Stimulated activated CD4-positive, alpha-beta T cell treated with anti-CD3 and anti-CD28 coated beads, Interleukin-1b, Interleukin-23, amount 100 ng/mL, for 1 hour (primary cell): ENCODE results near the gene HFE.
"Not testable (repeated sequence)": the region's sequence is repeated elsewhere in the genome, so short reads cannot be mapped to it uniquely, and the experiment has no call there.

ENCODE experiments used
- DNase-seq, 2 donors: peaks; one replicate each; pipeline ENCODE4 v3.0.0-alpha.2; 2020; ENCODE audit warnings: low read depth in 2 of 2

The HFE gene

DNA sequence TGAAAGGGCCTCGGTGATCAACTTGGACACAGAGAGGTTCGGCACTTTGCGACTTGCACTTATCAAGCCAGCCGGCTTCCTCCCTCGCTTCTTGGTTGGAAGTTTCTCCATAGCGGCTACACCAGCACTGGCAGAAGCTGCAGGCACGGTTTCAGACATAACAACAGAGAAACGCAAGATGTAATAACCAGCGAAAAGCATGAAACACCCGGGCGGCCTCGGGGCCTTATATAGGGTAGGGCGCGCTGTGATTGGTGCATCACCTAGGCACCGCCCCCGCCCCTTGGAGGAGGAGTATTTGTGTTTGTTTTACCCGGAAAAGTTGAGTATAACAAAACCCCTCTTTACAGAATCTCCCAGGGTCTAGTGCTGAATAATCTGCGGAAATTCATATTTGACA, 20.7 kb downstream of the HFE start:
- DNase-seq, result no peak

DNA sequence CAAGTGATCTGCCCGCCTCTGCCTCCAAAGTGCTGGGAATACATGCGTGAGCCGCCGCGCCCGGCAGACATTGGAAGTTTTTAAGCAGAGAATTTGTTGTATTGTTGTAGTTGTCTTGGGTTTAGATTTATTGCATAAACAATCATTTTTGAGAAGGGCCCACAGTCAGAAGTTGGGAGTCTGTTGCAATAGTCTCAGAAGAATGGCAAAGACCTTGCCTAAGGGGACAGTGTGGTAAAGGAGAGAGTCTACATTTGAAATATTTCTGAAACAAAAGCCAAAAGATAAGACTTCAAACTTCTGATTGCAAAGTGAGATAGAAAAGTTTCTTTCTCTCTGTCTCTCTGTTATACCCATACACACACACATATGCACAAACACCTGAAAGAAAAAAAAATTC, 22.5 kb downstream of the HFE start:
- no peak for DNase-seq

DNA sequence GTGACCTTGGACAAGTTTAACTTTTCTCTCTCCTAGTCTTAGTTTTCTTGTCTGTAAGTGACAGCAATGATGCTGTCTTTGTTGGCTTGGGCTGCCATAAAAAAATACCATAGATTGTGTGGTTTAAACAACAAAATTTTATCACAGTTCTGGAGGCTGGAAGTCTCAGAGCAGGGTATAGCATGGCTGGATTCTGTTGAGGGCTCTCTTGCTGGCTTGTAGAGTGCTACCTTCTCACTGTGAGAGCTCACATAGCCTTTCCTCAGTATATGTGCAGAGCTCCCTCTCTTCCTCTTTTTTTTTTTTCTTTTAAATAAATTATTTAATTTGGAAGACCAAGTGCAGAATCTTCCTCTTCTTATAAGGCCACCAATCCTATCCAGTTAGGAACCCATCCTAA, 26.3 kb downstream of the HFE start:
- no peak for DNase-seq

DNA sequence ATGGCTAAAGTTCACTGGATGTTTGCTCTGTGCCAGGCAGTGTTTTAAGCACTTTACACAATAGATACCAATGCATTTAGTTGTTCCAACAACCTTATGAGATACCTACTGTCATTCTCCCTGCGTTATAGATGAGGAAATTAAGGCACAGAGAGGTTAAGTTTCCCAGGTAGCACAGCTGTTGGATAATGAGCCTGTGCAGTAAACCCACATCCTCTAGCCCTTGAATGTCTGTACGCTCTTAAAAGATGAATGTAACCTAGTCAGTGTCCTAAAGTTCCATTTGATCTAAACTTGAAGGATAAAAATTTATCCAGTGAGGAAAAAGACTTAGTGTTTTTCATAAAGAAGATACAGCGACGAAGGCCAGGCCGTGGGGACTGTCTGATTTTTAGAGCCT, 28.0 kb downstream of the HFE start:
- no peak for DNase-seq

DNA sequence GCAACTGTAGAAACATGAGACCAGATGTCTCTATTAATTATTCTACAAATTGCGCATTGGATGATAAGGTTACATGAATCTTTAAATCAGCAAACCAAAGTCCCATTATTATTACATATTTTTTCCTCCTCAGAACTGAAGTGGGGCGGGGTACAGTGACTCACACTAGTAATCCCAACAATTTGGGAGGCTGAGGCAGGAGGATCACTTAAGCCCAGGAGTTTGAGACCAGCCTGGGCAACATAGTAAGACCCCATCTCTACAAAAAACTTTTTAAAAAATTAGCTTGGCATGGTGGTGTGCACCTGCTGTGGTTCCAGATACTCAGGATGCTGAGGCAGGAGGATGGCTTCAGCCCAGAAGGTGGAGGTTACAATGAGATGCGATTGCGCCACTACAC, 29.0 kb downstream of the HFE start:
- no peak for DNase-seq

DNA sequence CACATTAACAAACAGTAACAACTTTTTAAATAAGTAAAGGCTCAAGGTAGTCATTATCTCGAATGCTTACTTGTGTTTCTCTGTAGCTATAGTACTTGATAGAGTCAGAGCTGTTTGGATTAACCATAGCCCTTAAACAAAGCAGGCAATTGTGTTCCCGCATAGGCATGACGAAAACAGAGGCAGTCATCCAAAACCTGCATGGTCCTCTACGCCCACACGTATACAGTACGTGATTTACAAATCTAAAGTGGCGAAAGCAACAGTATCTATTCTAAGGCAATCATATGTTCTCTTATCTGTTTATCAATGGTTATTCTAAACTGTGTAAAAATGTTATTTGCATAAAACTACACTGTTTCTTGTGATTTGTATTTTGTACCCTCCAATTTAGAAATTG, 31.8 kb downstream of the HFE start:
- DNase-seq, result no peak

DNA sequence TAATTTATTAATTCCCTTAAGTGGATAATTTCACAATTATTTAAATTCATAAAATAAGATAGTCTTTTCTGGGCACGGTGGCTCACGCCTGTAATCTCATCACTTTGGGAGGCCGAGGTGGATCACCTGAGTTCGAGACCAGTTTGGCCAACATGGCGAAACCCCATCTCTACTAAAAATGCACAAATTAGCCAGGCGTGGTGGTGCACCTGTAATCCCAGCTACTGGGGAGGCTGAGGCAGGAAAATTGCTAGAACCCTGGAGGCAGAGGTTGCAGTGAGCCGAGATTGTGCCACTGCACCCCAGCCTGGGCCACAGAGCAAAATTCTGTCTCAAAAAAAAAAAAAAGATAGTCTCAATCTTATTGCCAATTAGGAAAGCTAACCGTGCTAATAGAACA, 32.9 kb downstream of the HFE start:
- not testable (repeated sequence) for DNase-seq

DNA sequence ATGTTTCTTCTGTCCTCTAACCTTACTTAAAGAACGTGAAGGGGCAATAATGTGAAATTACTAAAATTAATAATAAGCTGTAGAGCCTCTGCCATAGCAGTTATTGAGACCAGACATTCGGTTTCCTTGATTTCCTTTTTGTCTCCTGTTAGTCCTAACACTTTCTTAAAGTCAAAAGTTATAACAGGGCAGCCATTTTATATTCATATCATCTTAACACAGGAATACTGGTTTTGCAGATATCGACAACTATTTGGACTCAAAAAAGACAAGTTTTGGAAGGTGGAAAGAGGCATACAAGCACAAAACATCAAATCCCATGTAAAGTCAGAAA, 33.5 kb downstream of the HFE start:
- DNase-seq, result no peak

DNA sequence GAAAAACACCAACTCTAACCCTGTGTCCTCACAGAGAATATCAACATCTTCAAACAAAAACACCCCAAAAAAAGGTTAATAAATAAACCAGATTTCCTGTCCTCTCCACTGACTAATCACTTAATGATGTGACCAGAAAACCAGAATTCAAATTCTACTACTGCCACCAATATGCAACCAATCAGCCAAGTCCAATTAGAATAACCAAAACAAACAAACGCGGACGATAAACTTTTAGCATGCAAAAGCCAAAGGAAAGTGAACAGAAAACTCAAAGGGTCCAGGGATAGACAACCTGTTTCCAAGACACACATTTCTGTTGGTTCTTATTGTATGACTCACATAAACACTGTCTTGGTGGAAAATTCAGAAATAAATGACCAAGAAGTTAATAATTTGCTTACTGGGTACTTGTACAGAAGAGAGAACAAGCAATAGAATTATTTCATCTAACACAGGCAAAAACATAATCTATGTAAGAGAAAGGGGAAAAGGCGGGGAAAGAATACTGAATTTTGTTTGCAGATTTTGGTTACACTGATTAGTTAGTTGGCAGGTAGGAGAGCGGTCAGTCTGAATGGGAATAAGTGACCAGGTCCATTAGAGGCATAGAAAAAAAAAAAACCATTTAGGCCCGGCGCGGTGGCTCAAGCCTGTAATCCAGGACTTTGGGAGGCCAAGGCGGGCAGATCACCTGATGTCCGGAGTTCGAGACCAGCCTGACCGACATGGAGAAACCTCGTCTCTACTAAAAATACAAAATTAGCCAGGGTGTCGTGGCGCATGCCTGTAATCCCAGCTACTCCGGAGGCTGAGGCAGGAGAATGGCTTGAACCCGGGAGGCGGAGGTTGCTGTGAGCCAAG, 34.1 kb downstream of the HFE start:
- no peak for DNase-seq

DNA sequence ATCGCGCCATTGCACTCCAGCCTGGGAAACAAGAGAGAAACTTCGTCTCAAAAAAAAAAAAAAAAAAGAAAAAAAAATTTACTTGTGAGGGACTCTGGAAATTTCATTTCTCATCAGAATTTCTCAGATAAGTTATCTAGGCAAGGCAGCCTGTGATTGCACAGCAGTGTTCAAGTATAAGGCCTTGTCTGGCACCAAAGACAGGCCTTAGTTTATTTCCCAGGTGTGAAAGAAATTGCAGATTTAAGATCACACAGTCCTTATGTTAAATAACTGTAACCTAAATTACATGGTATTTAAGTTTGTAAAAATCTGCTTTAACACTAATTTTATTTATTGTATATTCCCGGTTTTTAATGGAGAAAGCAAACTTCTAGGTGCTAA, 34.8 kb downstream of the HFE start:
- no peak for DNase-seq

DNA sequence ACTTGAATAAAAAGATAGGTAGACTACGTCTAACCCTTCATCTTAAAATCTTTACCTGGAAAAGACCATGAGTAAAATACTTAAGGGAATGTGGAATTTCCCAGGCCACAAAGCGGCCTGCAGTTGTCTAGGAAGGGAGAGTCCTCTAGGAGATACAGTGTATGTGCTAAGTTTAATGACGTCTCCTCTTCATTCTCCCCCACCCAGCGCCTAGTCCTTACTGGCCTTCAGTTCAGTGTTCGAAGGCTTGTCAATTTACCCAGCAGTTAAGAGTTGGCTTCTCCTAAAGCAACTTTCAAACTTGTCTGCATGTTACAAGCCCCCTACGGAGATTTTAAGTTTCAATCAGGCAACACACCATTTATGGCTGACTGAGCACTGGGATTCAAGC, 35.2 kb downstream of the HFE start:
- DNase-seq, result no peak

DNA sequence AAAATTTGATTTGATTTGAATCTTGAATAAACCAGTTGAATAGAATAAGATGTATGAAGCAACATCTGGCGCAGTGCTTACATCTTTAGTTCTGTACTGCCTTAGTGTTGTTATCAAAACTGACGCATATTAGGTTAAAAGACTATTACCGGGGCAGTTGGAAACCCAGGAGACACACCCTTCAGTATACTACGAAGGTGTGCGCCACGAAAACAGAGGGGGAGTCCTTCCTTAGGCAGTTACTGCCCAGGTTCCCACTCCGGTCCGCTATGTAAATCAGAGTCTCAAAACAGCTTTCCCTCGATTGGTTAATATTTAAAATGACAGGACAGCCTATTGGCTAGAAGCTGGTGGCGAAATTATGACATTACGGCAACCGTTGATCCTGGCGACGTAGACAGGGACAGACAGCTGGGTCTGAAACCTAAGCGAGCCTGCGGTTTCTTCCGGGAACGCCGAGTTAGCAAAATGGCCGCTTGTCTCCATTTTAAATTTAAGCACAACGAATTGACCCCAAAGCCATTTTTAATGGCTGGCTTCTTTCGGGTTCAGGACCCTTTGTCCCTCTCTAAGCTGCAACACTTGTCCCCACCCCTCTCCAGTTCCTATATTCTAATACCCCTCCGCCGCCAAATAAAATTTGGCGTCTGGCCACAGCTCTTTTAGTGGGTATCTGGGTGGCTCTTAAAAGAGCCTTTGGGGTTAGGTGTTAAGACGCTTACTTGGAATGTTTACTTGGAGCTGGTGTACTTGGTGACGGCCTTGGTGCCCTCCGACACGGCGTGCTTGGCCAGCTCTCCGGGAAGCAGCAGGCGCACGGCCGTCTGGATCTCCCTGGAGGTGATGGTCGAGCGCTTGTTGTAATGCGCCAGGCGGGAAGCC, 35.8 kb downstream of the HFE start:
- peak; percentile 76 to 92 for DNase-seq

DNA sequence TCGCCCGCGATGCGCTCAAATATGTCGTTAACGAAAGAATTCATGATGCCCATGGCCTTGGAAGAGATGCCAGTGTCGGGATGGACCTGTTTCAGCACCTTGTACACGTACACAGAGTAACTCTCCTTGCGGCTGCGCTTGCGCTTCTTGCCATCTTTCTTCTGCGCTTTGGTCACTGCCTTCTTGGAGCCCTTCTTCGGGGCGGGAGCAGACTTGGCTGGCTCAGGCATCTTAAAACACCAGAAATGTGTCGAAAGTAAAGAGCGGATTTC, 36.4 kb downstream of the HFE start:
- peak in 1 of 2 donors; percentile 61 for DNase-seq

DNA sequence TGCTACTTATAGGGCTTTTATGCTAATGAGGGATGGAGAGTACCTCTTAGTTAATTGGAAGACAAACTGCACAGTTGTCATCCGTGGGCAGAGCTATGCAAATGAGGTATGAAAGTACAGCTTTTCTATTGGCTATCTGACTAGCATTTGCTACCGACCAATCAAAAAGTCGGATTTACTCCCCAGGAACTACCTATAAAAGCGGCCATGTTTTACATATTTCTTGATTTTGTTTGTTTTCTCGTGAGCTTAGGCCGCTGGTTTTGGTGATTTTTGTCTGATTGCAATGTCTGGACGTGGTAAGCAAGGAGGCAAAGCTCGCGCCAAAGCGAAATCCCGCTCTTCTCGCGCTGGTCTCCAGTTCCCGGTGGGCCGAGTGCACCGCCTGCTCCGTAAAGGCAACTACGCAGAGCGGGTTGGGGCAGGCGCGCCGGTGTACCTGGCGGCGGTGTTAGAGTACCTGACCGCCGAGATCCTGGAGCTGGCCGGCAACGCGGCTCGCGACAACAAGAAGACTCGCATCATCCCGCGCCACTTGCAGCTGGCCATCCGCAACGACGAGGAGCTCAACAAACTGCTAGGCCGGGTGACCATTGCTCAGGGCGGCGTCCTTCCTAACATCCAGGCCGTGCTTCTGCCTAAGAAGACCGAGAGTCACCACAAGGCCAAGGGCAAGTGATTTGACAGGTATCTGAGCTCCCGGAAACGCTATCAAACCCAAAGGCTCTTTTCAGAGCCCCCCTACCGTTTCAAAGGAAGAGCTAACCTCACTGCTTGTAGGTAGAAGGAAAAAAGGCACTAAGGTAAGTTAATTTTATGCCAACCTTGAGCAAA, 36.9 kb downstream of the HFE start:
- DNase-seq, result peak in 1 of 2 donors; percentile 9

DNA sequence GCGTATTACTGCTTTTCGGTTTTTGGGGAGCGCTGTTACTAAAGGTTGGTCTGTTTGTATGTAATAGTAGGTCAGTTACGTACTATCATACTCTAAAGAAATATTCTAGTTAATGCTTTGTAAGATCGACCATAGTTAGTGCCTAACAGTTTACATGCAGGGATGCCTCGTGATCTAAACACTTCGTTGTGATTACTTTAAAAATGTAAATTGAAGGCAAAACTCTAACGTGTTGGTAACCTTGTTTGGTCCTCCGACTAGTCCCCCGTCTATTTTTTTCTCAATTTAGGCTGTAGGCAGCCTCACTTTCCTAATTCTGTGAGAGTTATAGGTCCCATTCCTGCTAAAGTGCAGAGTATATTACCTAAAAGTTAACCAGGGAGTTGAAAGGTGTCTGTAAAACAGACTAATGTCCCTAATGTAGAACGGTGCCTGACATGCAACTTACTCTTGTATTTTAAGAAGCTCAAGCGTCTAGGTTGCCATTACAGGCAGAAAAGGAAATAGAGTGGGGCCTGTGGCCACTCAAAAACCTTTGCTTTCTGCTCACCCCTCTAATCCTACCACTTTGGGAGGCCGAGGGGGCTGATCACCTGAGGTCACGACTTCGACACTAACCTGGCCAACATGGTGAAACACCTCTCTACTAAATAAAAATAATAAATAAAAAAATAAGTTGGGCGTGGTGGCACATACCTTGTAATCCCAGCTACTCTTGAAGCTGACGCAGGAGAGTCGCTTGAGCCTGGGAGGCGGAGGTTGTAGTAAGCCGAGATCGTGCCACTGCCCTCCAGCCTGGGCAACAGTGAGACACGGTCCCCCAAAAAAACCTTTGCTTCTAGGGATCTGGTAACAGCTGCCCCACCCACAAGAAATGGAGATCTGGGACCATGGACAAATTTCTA, 37.8 kb downstream of the HFE start:
- no peak for DNase-seq

DNA sequence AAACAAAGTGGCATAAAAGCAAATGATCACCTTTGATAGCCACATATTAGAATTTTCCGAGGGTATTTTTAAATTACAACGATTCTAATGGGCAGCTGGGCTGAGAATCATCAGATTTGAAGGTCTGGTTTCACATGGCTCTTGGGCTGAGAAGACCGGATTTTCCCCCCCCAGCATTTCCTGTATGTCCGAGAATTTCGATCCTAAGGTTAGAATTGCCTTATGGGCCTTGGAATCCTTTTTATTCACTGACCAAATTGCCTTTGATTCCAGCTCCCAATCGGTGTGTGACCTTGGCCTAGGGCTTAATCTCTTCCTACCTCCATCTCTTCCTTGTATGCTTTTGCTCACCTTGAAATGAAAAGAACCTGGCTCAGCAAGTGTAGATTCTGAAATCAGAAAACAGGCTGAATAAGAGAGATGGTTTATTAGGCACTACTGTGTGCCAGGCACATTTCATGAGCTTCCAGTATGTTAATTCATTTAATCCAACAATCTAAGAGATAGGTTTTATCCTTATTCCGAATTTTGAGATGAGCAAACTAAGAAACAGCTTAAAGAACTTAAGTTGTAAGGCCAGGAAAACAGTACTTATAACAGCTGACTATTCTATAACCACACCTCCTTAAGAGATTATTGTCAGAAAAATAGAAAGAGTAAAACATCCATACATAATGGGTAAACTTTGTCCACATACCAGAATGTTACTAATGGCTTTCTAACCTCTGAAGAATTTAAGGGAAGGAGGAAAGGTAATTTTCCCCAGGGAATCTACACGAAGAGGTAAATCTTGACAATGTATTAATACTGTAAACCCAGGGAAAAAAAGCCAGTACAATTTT, 39.4 kb downstream of the HFE start:
- no peak for DNase-seq

DNA sequence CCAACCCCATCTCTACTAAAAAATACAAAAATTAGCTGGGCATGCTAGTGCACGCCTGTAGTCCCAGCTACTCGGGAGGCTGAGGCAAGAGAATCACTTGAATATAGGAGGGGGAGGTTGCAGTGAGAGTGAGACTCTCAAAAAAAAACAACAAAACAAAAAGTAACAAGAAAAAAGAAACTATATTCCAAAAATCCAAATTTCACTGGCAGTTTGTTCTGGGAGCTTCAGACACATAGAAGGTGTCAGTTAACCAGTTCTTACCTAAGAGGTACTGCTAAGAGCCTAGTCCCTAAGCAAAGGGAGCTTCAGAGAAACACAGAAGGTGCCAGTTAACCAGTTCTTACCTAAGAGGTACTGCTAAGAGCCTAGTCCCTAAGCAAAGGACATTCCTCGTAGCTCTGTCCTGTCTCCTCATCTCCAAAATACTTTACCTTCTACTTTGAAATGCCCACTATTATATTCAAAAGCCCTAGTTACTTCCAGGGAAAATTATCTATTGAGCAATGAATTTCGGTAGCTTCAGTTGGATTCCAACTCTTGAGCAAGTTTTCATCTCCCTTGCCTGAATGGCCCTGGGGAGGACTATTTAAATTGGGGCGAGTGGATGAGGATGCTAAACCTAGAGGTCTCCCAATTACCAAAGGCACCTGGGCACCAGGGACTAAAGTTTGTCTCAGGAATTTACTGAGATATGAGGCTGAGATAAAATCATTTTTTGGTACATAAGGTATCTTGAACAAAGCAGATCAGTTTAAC, 41.0 kb downstream of the HFE start:
- no peak for DNase-seq

DNA sequence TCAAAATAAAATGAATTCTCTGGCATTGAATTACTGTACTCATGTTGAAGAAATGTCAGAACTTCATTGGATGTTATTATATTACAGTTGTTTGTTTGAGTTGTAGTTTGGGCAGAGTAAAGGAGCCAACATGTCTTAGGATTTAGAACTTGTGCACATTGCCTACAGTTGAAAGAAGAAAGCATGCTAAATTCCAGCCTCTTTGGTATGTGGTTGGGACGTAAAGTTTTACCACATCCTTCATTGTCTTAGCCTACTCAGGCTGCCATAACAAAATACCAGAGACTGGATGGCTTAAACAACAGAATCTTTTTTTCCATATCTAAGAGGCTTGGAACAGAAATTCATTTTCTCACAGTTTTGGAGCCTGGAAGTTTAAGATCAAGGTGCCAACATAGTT, 42.4 kb downstream of the HFE start:
- no peak for DNase-seq

DNA sequence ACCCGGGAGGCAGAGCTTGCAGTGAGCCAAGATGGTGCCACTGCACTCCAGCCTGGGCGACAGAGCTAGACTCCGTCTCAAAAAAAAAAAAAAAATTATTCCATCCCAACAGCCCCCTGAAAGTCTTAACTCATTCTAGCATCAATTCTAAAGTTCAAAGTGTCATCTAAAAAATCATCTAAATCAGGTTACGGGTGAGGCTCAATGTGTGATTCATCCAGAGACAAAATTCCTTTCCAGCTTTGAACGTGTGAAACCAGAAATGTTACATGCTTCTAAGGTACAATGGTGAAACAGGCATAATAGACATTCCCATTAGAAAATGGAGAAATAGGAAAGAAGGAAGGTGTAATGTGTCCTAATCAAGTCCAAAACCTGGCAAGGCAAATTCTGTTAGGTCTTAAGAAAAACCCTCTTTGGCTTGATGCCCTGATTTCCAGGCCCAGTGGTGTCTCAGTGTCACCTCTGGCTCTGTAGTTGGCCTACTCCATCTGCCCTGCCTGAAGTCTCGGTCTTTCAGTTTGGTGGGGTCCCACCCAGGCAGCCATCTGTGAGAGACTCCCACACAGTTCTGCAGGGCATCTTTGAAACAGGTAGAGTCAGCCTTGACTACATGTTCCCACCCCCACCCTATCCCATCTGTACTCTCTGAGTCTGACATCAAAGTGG, 43.5 kb downstream of the HFE start:
- no peak for DNase-seq
